T47D (cell line): Measurements from ENCODE around the gene CPNE7.

Experiments
- DNase-seq, 2 experiments: peaks; one replicate each; pipeline versions ENCODE4 v3.0.0 to v3.0.0-alpha.2; 2011 to 2012; ENCODE audit warnings: low read depth in 1 of 2, low spot score in 1 of 2
- JUND ChIP-seq: IDR thresholded peaks from 2 replicates; pipeline ENCODE4 v1.6.1; 2012; ENCODE audit warnings: low read depth
- in situ Hi-C: cut with HindIII; loops from 2 replicates; pipeline ENCODE4 v1.10.0; 2016; ENCODE audit warnings: low sequenced_read_pairs, low pct_unique_long_range_greater_than_20kb

The CPNE7 gene

DNA sequence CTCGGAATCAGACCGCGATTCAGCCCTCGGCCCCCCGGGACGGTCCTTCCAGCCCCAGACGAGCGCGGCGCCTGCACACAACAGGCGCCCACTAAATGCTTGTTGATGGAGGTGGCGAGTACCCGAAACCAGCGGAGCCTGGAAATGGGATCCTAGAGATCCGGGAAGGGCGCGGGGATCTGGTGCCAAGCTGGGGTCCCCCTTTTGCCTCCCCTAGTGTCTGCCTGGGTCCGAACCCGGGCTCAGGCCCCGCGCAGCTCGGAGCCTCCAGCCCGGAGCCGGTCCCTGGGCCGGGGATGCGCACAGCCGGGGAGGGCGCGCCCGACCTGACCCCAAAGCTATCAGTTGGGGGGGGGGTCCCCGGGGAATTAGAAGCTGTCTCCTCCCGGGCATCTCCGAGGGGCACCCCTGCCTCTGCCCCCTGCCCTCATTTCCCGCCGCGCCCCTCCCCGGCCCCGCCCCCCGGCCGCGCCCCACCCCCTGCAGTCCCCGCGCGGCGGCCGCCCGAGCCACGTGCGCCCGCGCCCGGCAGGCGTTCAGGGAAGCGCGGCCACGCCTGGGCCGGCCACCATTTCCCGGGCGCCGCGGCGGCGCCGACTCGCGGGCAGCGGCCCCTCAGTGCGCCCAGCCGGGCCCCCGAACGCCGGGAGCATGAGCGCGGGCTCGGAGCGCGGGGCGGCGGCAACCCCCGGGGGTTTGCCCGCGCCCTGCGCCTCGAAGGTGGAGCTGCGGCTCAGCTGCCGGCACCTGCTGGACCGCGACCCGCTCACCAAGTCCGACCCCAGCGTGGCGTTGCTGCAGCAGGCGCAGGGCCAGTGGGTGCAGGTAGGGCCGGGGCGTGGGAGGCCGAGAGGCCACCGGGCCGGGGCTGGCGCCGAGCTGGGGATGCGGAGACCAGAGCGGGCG, at the start of gene CPNE7:
Gene CPNE7, plus strand, starts transcription at position 512 of the 906 bp plus-strand sequence. Its CDS starts 140 bp downstream, at position 652.
- peak in 1 of 2 experiments; percentile 64 for DNase-seq

GRCh38 chr16:89529097-89529496, 46.5 kb upstream of the CPNE7 start:
- in situ Hi-C loops, result no loop called here
- no peak for DNase-seq
- no peak for TF ChIP-seq JUND

More for the DNA sequence above, at the start of gene CPNE7:
- in situ Hi-C loops, result no loop called here
- TF ChIP-seq JUND, result no peak

GRCh38 chr16:89530401-89531381, 44.9 kb upstream of the CPNE7 start:
- in situ Hi-C loops, result no loop called here
- no peak for TF ChIP-seq JUND
- DNase-seq, result no peak

DNA sequence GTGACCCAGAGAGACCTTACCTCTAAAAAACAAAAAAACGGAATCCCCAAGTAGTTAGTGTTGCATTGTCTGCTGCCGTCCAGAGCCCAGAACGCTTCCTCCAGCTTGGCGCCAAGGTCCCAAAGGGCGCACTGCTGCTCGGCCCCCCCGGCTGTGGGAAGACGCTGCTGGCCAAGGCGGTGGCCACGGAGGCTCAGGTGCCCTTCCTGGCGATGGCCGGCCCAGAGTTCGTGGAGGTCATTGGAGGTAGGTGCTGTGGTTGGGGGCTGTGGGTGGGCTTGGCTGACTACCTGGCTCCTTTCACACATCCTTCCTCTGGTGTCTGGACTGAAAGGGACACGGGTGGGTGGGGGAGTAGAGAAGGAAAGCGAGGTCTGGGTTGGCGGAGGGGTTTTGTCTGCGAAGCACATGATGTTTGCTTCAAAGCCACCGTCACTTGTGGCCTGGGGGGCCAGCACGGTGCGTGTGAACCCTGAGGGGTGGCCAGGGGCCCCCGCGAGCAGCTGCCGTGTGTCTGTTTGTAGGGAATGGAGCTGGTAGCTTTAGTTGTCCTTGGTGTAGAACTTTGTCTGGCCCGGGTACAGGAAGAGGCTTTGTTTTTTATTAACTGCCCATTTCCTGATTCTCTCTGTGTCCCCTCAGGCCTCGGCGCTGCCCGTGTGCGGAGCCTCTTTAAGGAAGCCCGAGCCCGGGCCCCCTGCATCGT, 43.6 kb upstream of the CPNE7 start:
- in situ Hi-C loops, result no loop called here
- TF ChIP-seq JUND, result no peak
- no peak for DNase-seq

- TF ChIP-seq JUND, result no peak
- no peak for DNase-seq
- in situ Hi-C loops, result no loop called here
Observed at GRCh38 chr16:89534252-89534756, 41.3 kb upstream of the CPNE7 start.

GRCh38 chr16:89536371-89536770, 39.2 kb upstream of the CPNE7 start:
- DNase-seq, result no peak
- in situ Hi-C loops, result no loop called here
- TF ChIP-seq JUND, result no peak

DNA sequence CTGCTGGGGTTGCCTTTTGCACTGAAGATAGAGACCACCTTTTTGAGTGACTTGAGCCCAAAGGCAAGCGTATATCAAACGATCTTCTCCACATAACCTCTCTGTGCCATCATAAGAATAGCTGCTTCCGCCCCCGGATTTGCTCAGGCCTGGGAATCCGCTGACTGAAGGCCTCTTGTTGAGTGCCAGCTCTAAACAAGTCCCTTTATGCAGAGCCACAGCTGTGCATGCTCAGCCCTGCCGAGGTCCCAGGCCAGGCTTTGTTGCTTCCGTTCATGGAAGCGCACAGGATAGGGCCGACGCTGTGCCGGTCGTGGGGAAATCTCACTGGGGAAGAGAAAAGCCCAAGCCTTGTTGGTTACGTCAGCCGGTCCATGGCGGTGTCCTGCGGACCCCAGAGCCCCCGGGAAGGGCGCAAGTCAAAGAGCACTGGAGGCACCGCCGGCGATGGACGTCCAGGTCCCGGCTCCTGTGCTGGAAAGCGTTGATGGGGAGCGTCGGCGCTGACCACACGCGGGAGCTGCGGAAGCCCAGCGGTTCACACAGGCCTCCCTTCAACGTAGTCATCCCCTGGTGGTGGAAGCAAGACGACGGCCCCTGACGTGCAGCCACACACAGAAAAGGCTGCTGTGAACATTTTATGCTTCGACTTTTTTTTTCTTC, 38.5 kb upstream of the CPNE7 start:
- DNase-seq, result no peak
- TF ChIP-seq JUND, result no peak
- in situ Hi-C loops, result no loop called here

DNA sequence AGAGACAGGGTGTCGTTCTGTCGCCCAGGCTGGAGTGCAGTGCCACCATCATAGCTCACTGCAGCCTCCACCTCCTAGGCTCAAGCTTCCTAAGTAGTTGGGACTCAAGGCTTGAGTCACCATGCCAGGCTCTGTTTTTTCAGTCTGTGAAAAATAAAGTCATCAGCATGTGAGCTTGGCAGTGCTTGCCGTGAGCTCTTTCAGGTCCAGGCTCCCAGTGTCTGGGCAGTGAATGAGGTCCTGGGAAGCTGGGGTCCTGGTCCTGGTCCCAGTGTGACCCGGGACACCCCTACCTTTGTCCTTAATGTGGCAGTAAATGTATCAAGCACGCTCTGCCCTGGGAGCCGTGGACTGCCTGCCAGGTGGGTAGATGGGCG, 38.0 kb upstream of the CPNE7 start:
- in situ Hi-C loops, result no loop called here
- no peak for TF ChIP-seq JUND
- no peak for DNase-seq

- in situ Hi-C loops, result no loop called here
- DNase-seq, result no peak
- TF ChIP-seq JUND, result no peak
Observed at GRCh38 chr16:89538286-89538685, 37.3 kb upstream of the CPNE7 start.

- in situ Hi-C loops, result no loop called here
- DNase-seq, result no peak
- TF ChIP-seq JUND, result no peak
Observed at GRCh38 chr16:89540557-89540956, 35.0 kb upstream of the CPNE7 start.

DNA sequence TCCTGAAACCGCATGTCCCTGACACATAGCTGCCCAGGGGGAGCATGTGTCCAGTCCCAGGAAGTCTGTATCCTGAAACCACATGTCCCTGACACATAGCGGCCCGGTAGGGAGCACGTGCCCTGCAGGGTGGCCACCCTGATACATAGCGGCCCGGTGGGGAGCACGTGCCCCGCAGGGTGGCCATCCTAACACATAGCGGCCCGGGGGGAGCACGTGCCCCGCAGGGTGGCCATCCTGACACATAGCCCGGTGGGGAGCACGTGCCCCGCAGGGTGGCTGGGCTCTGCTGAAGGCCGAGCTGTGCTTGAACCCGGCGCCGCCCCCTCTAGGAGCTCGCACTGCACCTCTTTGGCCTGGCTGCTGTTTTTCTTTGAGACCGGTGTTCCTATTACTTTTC, 33.8 kb upstream of the CPNE7 start:
- TF ChIP-seq JUND, result no peak
- in situ Hi-C loops, result no loop called here
- no peak for DNase-seq
